GM18868 (cell line): ENCODE measurements around the gene KCNJ16.
"Not testable (repeated sequence)": the region's sequence is repeated elsewhere in the genome, so short reads cannot be mapped to it uniquely, and the experiment has no call there.

Experiments used
- ATAC-seq: cut with Tn5 transposase; IDR thresholded peaks from one replicate; pipeline ENCODE4 v1.9.1; 2021; ENCODE audit warnings: mild to moderate bottlenecking, moderate library complexity; ENCODE audit not compliant: unreplicated experiment

KCNJ16 gene

DNA sequence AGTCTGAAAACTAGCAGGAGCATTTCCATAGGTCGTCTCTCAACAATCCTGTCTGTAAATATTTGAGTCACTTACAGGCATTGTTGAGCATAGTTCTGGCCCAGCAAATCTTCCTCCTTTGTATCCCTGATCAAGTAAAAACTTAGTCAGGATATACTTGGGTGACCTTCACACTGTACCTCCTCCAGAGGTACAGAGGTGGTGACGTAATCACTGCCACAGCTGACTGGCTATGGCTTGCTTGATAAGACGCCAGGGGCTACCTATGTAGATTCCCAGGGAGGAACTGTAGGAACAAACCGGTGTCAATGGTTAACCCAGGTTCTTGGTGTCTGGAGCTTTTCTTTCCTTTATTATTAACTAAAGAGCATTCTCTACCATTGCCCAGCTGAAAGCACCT, at the start of gene KCNJ16:
TSS of gene KCNJ16 (plus strand) at position 270 of the 400 bp plus-strand sequence. CDS start 56,863 bp downstream, outside the sequence.
- no peak for ATAC-seq

DNA sequence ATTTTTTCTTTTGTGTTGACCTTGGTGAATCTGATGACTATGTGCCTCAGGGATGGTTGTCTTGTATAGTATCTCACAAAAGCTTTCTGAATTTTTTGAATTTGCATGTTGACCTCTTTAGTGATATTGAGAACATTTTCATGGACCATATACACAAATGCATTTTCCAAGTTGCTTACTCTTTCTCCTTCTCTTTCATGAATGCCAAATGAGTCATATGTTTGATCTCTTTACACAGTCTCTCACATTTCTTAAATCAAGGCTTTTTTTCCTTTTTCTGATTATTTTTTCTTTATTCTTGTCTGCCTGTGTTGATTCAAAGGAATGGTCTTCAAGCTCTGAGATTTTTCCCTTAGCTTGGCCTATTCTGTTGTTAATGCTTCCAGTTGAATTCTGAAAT, 46.6 kb upstream of the KCNJ16 start:
- no peak for ATAC-seq

DNA sequence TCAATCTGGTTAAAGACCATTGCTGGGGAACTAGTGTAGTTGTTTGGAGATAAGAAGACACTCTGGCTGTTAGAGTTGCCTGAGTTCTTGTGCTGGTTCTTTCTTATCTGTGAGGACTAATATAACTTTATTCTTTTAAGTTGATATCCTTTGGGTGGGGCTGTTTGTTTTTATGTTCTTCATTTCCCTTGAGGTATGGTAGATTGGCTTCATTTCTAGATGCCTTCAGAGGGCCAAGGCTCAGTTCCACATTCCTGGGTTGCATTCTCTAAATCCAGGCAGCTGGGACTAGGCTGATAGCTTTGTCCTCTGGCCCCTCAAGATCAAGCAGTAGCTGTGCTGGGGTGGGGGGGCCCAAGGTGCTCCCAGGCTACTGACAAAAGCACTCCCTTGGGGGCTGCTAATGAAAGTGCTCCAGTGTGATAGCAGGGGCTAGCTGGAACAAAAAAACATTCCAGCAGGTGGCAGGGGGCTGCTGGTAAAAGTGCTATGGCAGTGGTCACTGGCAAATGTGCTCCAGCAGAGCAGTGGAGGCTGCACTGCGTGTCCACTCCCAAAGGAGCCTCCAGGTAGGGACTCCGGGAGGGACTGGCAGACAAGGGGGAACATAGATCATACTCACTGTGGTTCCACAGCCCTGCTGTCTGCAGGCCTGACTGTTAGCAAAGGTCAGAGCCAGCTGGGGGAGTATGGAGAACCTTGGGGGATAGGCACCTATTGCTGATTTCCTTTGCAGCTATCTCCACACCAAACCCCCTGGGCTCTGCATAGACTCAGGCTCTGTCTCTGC, 45.9 kb upstream of the KCNJ16 start:
- no peak for ATAC-seq

DNA sequence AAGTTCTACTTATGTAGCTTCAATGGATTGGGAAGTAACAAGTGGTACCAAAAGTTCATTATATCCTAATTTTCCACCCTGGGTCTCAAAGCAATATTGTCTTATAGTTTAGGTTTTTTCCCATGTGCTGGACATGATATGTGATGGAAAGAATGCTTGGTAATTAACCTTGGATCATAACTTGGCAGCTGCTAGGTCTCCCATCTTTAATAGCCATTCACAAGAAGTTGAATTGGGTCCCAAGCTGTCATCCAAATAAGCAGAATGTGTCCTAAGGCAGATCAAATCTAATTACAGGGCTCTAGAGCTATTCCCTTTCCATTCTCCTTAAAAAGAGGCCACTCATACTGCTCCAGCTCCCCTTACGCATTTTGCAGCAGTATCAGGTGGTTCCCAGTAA, 44.7 kb upstream of the KCNJ16 start:
- no peak for ATAC-seq

DNA sequence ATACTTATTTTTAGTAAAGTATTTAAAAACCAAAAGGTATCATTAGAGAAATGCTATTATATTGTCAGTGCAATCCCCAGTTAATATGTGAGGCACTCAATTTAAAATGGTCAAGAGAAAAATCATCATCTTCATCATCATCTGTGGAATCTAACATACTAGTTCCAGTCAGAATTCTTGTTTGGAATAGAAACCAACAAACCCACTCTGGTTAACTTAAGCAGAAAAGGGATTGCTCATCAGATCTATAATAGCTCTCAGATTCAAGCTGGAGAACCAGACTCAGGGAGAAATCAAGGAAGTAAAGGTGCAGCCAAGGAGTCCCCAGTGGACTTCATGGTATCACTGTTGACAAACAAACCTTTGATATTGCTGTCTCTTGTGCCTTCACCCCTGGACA, 43.7 kb upstream of the KCNJ16 start:
- ATAC-seq = no peak

- no peak for ATAC-seq
Measured at GRCh38 chr17:70033165-70033564, 41.9 kb upstream of the KCNJ16 start.

- no peak for ATAC-seq
Measured at GRCh38 chr17:70034158-70034557, 40.9 kb upstream of the KCNJ16 start.

GRCh38 chr17:70037498-70037897, 37.5 kb upstream of the KCNJ16 start:
- no peak for ATAC-seq

DNA sequence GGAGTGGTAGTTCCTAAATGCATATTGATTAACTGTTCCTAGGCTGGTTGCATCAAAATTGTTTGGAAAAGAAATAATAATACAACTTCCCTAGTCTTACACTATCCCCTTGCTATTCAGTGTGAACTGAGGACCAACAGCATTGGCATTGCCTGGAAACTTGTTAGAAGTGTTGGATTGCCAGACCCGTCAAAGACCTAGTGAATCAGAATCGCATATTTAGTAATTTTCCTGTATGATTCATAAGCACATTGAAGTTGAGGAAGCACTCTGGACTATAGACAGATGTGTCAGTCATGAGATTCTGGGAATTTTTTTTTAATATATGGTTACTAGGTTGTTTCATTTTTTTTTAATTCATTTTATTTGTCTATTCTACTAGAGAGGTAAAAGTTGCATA, 34.7 kb upstream of the KCNJ16 start:
- ATAC-seq = no peak

DNA sequence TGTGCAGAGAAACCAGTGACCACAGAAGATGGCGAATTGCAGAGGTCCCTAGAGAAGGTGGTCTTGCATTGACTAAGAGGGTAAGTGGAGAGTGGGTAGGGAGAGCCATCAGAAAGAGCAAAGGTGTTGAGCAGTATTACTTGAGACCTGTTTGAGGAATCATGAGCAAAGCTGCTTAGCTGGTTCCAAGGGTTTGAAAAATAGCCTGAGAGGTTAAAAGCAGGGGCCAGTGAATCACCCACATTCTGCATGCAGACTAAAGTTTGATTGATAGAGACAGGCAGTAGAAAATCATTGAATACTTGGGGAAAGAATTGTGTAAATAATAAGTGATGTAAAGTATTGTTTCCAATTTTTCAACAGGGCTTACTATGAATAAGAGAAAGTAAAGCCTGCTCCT, 34.0 kb upstream of the KCNJ16 start:
- ATAC-seq = no peak

- no peak for ATAC-seq
Measured at GRCh38 chr17:70041540-70041939, 33.5 kb upstream of the KCNJ16 start.

- not testable (repeated sequence) for ATAC-seq
Measured at GRCh38 chr17:70045780-70046179, 29.2 kb upstream of the KCNJ16 start.

DNA sequence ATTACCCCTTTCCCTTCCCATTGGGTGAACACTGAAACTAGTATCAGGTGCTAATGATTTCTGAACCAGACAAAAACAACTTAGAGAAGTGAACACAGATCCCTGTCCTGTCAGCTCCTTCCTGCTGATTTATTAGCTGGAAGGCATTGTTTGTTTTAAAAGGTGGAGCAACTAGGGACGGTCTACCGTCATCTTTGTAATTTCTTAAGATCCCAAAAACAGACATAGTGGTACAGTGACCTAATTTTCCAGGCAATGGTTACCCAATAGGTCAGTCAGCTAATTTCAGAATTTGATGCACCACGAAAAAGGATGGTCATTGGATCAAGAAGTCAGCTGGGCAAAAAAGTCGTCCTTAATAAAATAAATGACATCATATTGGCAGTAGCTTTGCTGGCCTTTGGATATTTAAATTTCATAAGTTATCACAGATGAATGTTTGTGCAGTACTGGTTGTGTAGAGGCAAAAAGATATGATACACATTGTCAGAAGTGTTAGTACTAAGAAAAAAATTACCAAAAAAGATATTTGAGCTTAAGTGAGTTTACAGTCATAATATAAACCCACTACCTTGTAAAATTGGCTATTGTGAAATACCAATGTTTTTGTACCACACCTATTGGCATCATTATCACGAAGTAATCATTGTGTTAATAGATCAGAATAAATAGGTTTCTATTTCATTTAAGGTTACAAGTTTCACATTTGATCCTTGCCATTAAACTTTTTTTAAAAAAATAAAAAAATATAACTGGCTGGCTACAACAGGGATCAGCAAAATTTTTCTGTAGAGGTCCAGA, 27.2 kb upstream of the KCNJ16 start:
- ATAC-seq = no peak

GRCh38 chr17:70049801-70050591, 25.0 kb upstream of the KCNJ16 start:
- no peak for ATAC-seq

- no peak for ATAC-seq
Measured at GRCh38 chr17:70050931-70051330, 24.1 kb upstream of the KCNJ16 start.

DNA sequence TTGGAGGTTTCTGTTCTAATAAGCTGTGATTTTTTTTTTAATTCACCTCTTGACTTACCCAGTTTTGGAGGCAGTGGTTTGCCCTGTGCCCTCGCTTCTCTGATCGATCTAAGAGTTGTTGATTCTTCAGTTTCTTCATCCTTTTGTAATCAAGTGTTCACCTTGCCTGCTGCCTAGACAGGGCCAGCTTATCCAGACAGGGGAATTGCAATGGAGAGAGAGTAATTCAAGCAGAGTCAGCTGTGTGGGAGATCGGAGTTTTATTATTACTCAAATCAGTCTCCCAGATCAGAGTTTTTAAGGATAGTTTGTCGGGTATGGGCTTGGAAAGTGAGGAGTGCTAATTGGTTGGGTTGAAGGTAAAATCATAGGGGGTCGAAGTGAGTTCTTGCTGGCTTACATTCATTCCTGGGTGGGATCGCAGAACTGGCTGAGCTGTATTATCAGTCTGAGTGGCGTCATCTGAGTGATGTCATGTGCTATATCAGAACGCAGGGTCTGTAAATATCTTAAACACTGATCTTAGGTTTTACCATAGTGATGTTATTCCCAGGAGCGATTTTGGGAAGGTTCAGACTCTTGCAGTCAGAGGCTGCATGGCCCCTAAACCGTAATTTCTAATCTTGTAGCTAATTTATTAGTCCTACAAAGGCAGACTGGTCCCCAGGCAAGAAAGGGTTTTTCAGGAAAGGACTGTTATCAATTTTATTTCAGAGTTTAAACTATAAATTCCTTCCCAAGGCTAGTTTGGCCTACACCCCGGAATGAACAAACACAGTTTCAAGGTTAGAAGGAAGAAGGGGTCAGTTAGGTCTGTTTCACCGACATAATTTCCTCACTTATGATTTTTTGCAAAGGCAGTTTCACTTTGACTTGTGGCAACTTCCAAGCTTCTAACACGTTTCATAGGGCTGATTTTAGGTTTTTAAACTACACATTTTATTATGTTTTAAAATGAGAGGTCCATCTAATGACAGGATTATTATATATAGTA, 21.5 kb upstream of the KCNJ16 start:
- no peak for ATAC-seq

GRCh38 chr17:70055000-70055399, 20.0 kb upstream of the KCNJ16 start:
- no peak for ATAC-seq

DNA sequence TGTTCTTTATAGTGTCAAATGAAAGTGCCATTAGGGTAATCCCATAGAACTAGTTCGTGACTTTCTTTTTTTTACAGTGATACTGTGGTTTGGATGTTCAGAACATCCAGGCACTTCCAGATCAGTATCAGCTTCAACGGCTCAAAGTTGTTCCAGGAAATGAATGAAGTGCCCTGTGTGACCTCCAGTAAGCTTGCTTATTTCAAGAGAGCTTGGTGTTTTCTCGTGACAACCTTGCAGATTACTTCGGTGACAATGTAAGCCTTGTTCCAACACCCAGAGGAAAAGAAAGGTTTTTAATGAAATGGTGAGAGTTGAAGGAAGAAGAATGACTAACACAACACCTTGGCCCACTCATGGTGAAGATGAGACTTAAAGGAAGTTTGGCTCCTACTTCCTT, 16.0 kb upstream of the KCNJ16 start:
- no peak for ATAC-seq

GRCh38 chr17:70059649-70060048, 15.4 kb upstream of the KCNJ16 start:
- no peak for ATAC-seq

- no peak for ATAC-seq
Measured at GRCh38 chr17:70060415-70060814, 14.6 kb upstream of the KCNJ16 start.
